ENCODE results near the gene SETD3. TPM values are rescaled to one million over a fixed set of nuclear protein-coding genes. Genes with fewer than 3 reads are reported as not detected.

SETD3 gene
- total and polyA plus RNA-seq, 8 donors: 14.0 to 32.7 (median 28.1) TPM

DNA sequence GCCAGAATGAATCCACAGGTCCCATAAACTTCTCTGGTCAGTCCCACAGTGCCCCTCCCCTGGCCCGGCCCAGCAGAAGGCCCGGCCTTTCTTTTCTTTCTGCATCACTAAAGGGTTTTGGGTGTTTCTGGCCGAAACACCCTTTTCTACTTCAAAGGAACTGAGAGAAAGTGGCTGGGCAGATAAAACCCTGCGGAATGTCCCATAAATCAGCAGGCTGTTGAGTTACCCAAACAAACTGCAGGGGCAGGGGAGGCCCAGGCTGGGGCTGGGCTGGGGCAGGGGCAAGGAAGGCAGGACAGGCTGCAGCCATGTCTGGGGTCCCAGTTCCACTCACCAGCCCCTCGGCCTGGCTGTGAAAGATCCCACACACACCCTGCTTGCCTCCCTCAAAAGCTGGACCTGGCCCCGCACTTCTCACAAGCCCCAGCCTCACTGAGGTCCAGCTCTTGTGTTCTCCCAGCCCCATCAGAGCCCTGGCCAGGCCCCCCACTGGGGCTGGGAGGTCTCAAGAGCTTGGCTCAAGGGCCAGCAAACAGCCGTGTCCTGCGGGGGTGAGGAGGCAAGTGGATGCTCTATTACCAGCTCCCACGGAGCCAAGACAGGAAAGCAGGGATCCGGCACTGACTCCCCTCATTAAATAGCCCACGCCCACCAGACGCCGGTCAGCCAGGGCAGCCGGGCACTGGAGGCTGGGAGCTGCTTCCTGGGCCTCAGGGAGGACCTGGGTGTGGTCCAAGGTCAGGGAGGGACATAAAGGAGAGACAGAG, 42.5 kb upstream of the SETD3 start:
- no peaks in the 10 kb centered on the region for H3K9me3 ChIP-seq
- no peaks in the 10 kb centered on the region for H3K27me3 ChIP-seq
- no peaks in the 10 kb centered on the region for H3K36me3 ChIP-seq
- intact Hi-C loops (cut with DNase I): loop anchor here in 1 of 3 donors (10.0 kb wide), 1 partner anchor 112 kb away; no protein-coding TSS in a partner anchor
- H3K4me1 ChIP-seq: peaks cover 0 to 3% (median 0%) of the 10 kb centered on the region in 3 donors
- ATAC-seq (no peak), FAIRE-seq (no peak), DNase-seq (peak in 2 of 6 donors; percentile 44 to 50)
- TF ChIP-seq, protein P1, sequence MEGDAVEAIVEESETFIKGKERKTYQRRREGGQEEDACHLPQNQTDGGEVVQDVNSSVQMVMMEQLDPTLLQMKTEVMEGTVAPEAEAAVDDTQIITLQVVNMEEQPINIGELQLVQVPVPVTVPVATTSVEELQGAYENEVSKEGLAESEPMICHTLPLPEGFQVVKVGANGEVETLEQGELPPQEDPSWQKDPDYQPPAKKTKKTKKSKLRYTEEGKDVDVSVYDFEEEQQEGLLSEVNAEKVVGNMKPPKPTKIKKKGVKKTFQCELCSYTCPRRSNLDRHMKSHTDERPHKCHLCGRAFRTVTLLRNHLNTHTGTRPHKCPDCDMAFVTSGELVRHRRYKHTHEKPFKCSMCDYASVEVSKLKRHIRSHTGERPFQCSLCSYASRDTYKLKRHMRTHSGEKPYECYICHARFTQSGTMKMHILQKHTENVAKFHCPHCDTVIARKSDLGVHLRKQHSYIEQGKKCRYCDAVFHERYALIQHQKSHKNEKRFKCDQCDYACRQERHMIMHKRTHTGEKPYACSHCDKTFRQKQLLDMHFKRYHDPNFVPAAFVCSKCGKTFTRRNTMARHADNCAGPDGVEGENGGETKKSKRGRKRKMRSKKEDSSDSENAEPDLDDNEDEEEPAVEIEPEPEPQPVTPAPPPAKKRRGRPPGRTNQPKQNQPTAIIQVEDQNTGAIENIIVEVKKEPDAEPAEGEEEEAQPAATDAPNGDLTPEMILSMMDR (IDR thresholded peaks at IDR 0.05): no peak
- no peak overlapping the region for H3K4me3 ChIP-seq
- H3K27ac ChIP-seq: no peak overlapping the region
- WGBS, 2 donors: 67 to 71% methylated on average over 14 of the region's 14 CpGs

DNA sequence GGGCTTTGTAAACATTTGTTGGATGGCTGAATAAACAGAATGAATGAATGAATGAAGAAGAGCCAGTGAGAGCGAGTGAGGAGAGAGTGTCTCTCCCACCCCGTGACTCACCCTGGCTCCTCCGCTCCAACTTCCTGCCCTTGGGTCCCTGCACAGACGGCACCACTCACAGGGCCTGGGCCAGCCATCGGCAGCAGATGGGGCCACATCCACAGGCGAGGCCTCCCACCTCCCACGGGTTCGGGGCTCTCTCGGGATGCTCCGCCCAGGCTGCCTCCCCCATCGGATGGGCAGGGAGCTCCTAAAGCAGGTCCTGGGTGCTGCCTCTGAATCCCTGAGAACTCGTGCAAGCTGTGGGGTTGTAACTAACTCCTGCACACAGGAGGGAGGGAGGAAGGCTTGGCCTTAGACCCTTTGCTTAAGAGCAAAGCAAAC, 41.8 kb upstream of the SETD3 start:
- intact Hi-C loops (cut with DNase I): loop anchor here in 1 of 3 donors (10.0 kb wide), 1 partner anchor 112 kb away; no protein-coding TSS in a partner anchor
- Histone ChIP-seq H3K27me3 (no peaks in the 10 kb centered on the region), H3K36me3 (no peaks in the 10 kb centered on the region), H3K9me3 (no peaks in the 10 kb centered on the region), H3K4me3 (no peak overlapping the region), H3K4me1 (peaks cover 0 to 3% (median 0%) of the 10 kb centered on the region in 3 donors), H3K27ac (no peak overlapping the region)
- 69 to 72% methylated on average over 12 of the region's 12 CpGs for WGBS, 2 donors
- TF ChIP-seq, protein P1 (IDR thresholded peaks at IDR 0.05): no peak
- no peak for ATAC-seq
- peak in 1 of 6 donors; percentile 53 for DNase-seq
- FAIRE-seq: no peak

DNA sequence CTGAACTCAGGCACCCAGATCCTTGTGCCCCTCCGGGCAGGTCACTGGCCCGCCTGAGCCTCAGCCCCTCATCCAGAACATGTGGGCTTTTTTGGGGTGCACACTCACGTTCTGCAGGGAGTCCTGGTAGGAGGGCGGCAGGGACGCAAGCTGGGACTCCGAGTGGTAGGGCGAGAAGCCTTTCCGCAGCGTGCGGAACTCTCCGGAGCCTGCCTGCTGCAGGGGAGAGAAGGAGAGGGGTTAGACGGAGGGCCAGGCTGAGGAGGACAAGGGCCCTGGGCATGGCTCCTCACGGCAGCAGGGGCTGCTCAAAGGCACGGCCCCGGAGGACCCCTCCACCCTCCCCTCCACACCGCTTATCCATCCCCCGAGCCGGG, 41.4 kb upstream of the SETD3 start:
- Histone ChIP-seq H3K27ac (no peak overlapping the region), H3K9me3 (no peaks in the 10 kb centered on the region), H3K4me1 (peaks cover 0 to 3% (median 0%) of the 10 kb centered on the region in 3 donors), H3K4me3 (no peak overlapping the region), H3K36me3 (no peaks in the 10 kb centered on the region), H3K27me3 (no peaks in the 10 kb centered on the region)
- WGBS, 2 donors: 84 to 85% methylated on average over 18 of the region's 18 CpGs
- no peak for FAIRE-seq
- TF ChIP-seq, protein P1 (IDR thresholded peaks at IDR 0.05): no peak
- no peak for ATAC-seq
- intact Hi-C loops (cut with DNase I): loop anchor here in 1 of 3 donors (10.0 kb wide), 1 partner anchor 113 kb away; no protein-coding TSS in a partner anchor
- peak in 2 of 6 donors; percentile 44 to 48 for DNase-seq

DNA sequence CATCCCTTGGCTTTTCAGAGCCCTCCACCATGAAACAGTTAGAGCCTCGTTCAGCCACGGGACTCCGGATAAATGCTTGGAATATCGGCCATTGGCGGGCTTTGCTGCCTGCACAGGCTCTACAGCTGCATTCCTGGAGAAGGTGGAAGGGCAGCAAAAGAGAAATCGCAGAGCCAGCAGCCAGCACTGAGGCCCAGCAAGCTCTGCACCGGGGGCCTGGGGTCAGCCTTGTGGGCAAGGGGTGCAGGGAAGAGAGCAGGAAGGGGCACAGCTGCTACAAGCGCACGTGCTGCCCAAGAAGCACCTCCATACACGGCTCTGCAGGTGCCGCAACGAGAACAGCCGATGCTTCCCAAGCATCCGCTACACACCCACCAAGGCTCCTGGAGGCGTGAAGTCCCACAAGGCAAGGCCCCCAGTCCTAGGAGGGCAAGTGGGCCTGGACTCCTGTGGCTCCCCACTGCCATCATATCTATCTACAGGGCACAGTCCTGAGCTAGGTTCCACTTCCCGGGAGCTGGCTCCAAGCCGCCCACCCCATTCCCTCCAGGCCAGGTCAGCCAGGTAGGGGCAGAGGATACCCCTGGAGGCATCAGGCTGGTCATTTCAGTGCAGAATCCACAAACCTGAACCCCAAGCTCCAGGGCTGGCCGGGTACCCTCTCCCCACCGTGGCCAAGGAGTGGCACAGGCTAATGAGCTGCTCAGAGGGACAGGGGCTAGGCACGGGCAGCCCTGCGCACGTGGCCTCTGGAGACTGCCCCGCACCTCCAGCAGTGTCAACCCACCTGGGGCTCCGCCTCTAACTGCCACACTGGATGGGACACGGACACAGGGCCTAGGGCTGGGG, 40.7 kb upstream of the SETD3 start:
- Histone ChIP-seq H3K27me3 (no peaks in the 10 kb centered on the region), H3K4me1 (peaks cover 0 to 3% (median 0%) of the 10 kb centered on the region in 3 donors), H3K4me3 (no peak overlapping the region), H3K9me3 (no peaks in the 10 kb centered on the region), H3K36me3 (no peaks in the 10 kb centered on the region), H3K27ac (no peak overlapping the region)
- intact Hi-C loops (cut with DNase I): loop anchor here in 2 of 3 donors (2.0 to 10.0 kb wide), 2 partner anchors 109 to 113 kb away; no protein-coding TSS in a partner anchor
- TF ChIP-seq, protein P1 (IDR thresholded peaks at IDR 0.05): no peak
- FAIRE-seq (no peak), DNase-seq (peak in 2 of 6 donors; percentile 49 to 52), ATAC-seq (no peak)
- 91 to 94% methylated on average over 25 of the region's 25 CpGs for WGBS, 2 donors
